Suppressor macrophage treated with lipopolysaccharide for 1 hour (primary cell): ENCODE results near the gene RAB40B.

Experiments used
- DNase-seq, 3 donors: peaks; one replicate each; pipeline ENCODE4 v3.0.0-alpha.2; 2020 to 2022

The RAB40B gene

GRCh38 chr17:82691714-82692113 lies 6.8 kb downstream of the RAB40B start:
- no peak for DNase-seq

- no peak for DNase-seq
Measured at GRCh38 chr17:82690786-82691489, 7.6 kb downstream of the RAB40B start.

GRCh38 chr17:82689077-82689476 lies 9.4 kb downstream of the RAB40B start:
- DNase-seq: no peak

GRCh38 chr17:82687871-82688270 lies 10.6 kb downstream of the RAB40B start:
- DNase-seq: no peak

- DNase-seq: no peak
Measured at GRCh38 chr17:82687375-82687861, 11.1 kb downstream of the RAB40B start.

GRCh38 chr17:82686366-82687324 lies 11.9 kb downstream of the RAB40B start:
- DNase-seq: no peak

- DNase-seq: peak in 1 of 3 donors; percentile 11
Measured at GRCh38 chr17:82685291-82685690, 13.2 kb downstream of the RAB40B start.

- DNase-seq: no peak
Measured at GRCh38 chr17:82684228-82684841, 14.2 kb downstream of the RAB40B start.

- no peak for DNase-seq
Measured at GRCh38 chr17:82683534-82683933, 15.0 kb downstream of the RAB40B start.

GRCh38 chr17:82681547-82681946 lies 17.0 kb downstream of the RAB40B start:
- DNase-seq: no peak

GRCh38 chr17:82679586-82680465 lies 18.7 kb downstream of the RAB40B start:
- DNase-seq: no peak

- DNase-seq: no peak
Measured at GRCh38 chr17:82678265-82678891, 20.1 kb downstream of the RAB40B start.

GRCh38 chr17:82677353-82677925 lies 21.1 kb downstream of the RAB40B start:
- DNase-seq: no peak

- DNase-seq: no peak
Measured at GRCh38 chr17:82675476-82676245, 22.8 kb downstream of the RAB40B start.

- no peak for DNase-seq
Measured at GRCh38 chr17:82674656-82675475, 23.6 kb downstream of the RAB40B start.

GRCh38 chr17:82670661-82671450 lies 27.6 kb downstream of the RAB40B start:
- no peak for DNase-seq

- DNase-seq: peak; percentile 81 to 92 (median 88)
Measured at GRCh38 chr17:82668631-82669099, 29.8 kb downstream of the RAB40B start.

GRCh38 chr17:82668024-82668630 lies 30.4 kb downstream of the RAB40B start:
- DNase-seq: no peak
